ENCODE measurements around the gene SLC6A18.

The SLC6A18 gene

DNA sequence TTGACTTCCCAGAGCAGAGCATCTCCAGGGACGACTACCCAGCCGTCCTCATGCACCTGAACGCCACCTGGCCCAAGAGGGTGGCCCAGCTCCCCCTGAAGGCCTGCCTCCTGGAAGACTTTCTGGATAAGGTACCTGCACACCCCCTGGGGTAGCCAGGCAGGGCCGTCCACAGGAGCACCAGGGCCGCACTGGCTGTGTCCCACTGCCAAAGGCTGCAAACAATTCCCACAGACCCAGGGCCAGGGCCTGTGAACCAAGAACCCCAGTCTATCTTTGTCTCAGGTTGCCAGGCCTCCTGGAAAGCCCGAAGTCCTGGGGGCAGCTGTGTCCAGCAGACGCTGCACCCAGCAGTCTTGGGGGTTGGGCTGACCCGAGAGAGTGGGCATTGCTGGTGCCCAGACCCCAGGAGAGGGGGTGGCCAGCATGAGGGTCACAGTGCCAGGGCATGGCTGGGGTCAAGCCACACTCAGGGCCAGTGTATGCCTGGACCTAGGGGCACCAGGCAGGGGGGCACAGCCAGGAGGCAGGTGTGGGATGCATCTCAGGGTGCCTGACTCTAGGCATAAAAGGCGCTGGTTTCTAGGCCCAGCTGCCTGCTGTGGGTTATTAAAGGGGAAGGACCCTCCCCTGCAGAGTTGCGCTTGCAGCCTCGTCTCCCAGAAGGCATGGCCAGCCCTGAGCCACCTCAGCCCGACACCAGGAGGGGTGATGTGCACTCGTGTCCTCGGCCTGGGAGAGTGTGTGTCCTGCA lies 17.7 kb downstream of the SLC6A18 start:
- Histone ChIP-seq H3K9ac (ENCODE audit: low read depth in 1 of 2, low read length in 2 of 2) (no peak overlapping the region), H3K4me3 (ENCODE audit: low read length in 2 of 2) (no peak overlapping the region), H3K4me1 (ENCODE audit: control insufficient read depth in 2 of 2, insufficient read depth in 2 of 2, low read length in 2 of 2) (peaks cover 19 to 28% of the 10 kb centered on the region in 2 donors), H3K27ac (ENCODE audit: low read depth in 2 of 2, low read length in 2 of 2) (no peak overlapping the region), H3K9me3 (ENCODE audit: control insufficient read depth in 2 of 2, low read length in 2 of 2) (no peaks in the 10 kb centered on the region), H3K36me3 (ENCODE audit: control insufficient read depth in 2 of 2, insufficient read depth in 2 of 2, low read length in 2 of 2) (no peaks in the 10 kb centered on the region), H3K27me3 (ENCODE audit: control insufficient read depth in 2 of 2, insufficient read depth in 2 of 2, low read length in 2 of 2) (peaks cover 6 to 21% of the 10 kb centered on the region in 2 donors)

DNA sequence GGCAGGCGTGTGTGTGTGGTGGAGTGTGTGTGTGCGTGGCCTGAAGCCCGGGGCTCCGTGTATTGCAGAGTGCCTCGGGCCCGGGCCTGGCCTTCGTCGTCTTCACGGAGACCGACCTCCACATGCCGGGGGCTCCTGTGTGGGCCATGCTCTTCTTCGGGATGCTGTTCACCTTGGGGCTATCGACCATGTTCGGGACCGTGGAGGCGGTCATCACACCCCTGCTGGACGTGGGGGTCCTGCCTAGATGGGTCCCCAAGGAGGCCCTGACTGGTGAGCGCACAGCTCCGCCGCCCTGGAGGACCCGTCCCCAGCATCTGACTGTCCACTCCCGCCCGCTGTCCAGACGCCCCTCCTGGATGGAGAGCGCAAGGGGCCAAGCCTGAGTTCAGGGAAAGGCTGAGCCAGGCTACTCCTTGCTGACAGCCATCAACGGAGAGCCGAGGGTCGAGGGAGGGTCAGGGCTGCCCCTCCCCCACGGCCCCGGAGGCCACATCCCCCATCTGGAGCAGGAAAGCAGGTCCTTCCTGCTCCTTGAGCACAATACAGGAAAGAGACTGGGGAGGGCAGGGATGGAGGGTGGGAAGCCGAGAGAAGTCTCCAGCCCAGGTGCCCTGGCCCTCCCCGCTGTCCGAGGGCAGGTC lies 18.4 kb downstream of the SLC6A18 start:
- Histone ChIP-seq H3K4me1 (ENCODE audit: control insufficient read depth in 2 of 2, insufficient read depth in 2 of 2, low read length in 2 of 2) (peaks cover 17 to 27% of the 10 kb centered on the region in 2 donors), H3K27me3 (ENCODE audit: control insufficient read depth in 2 of 2, insufficient read depth in 2 of 2, low read length in 2 of 2) (peaks cover 7 to 21% of the 10 kb centered on the region in 2 donors), H3K9ac (ENCODE audit: low read depth in 1 of 2, low read length in 2 of 2) (no peak overlapping the region), H3K9me3 (ENCODE audit: control insufficient read depth in 2 of 2, low read length in 2 of 2) (no peaks in the 10 kb centered on the region), H3K36me3 (ENCODE audit: control insufficient read depth in 2 of 2, insufficient read depth in 2 of 2, low read length in 2 of 2) (no peaks in the 10 kb centered on the region), H3K27ac (ENCODE audit: low read depth in 2 of 2, low read length in 2 of 2) (no peak overlapping the region), H3K4me3 (ENCODE audit: low read length in 2 of 2) (no peak overlapping the region)

DNA sequence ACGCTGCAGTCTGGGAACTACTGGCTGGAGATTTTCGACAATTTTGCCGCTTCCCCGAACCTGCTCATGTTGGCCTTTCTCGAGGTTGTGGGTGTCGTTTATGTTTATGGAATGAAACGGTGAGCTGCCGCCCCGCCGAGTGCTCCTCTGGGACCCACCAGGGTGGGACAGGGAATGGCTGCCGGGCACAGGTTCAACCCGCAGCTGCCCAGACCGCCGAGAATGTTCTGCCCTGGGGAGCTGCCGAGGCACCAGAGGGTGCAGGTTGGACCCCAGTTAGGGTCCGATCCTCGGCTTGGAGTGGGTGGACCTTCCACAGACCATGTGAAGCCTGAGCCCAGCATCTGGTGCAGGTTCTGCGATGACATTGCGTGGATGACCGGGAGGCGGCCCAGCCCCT lies 19.1 kb downstream of the SLC6A18 start:
- no peak overlapping the region for H3K27ac ChIP-seq (ENCODE audit: low read depth in 2 of 2, low read length in 2 of 2)
- H3K4me3 ChIP-seq (ENCODE audit: low read length in 2 of 2) = no peak overlapping the region
- no peaks in the 10 kb centered on the region for H3K9me3 ChIP-seq (ENCODE audit: control insufficient read depth in 2 of 2, low read length in 2 of 2)
- H3K36me3 ChIP-seq (ENCODE audit: control insufficient read depth in 2 of 2, insufficient read depth in 2 of 2, low read length in 2 of 2) = no peaks in the 10 kb centered on the region
- peaks cover 7 to 21% of the 10 kb centered on the region in 2 donors for H3K27me3 ChIP-seq (ENCODE audit: control insufficient read depth in 2 of 2, insufficient read depth in 2 of 2, low read length in 2 of 2)
- peaks cover 11 to 21% of the 10 kb centered on the region in 2 donors for H3K4me1 ChIP-seq (ENCODE audit: control insufficient read depth in 2 of 2, insufficient read depth in 2 of 2, low read length in 2 of 2)
- H3K9ac ChIP-seq (ENCODE audit: low read depth in 1 of 2, low read length in 2 of 2) = no peak overlapping the region

DNA sequence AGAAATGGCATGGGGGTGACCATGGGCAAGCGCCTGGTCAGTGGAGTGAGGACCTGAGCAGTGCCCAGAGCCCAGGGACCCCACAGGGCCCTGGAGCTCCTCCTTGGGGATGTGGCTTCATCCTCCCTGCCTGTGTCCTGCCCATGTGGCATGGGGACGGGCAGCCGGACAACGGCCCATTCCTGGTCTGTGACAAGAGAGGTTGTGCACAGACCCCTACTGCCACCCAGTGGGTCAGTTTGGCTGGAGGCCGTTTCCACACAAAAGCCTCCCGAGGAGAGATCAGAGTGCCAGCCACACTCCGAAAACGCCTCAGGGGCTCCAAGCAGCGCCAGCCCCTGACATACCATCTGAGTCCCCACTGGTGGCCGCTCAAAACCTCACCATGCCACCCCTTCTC lies 19.8 kb downstream of the SLC6A18 start:
- Histone ChIP-seq H3K27ac (ENCODE audit: low read depth in 2 of 2, low read length in 2 of 2) (no peak overlapping the region), H3K27me3 (ENCODE audit: control insufficient read depth in 2 of 2, insufficient read depth in 2 of 2, low read length in 2 of 2) (peaks cover 7 to 21% of the 10 kb centered on the region in 2 donors), H3K36me3 (ENCODE audit: control insufficient read depth in 2 of 2, insufficient read depth in 2 of 2, low read length in 2 of 2) (no peaks in the 10 kb centered on the region), H3K4me1 (ENCODE audit: control insufficient read depth in 2 of 2, insufficient read depth in 2 of 2, low read length in 2 of 2) (peaks cover 8 to 16% of the 10 kb centered on the region in 2 donors), H3K4me3 (ENCODE audit: low read length in 2 of 2) (no peak overlapping the region), H3K9ac (ENCODE audit: low read depth in 1 of 2, low read length in 2 of 2) (no peak overlapping the region), H3K9me3 (ENCODE audit: control insufficient read depth in 2 of 2, low read length in 2 of 2) (no peaks in the 10 kb centered on the region)

- Histone ChIP-seq H3K27ac (ENCODE audit: low read depth in 2 of 2, low read length in 2 of 2) (no peak overlapping the region), H3K4me1 (ENCODE audit: control insufficient read depth in 2 of 2, insufficient read depth in 2 of 2, low read length in 2 of 2) (peaks cover 0 to 5% of the 10 kb centered on the region in 2 donors), H3K9me3 (ENCODE audit: control insufficient read depth in 2 of 2, low read length in 2 of 2) (no peaks in the 10 kb centered on the region), H3K36me3 (ENCODE audit: control insufficient read depth in 2 of 2, insufficient read depth in 2 of 2, low read length in 2 of 2) (no peaks in the 10 kb centered on the region), H3K27me3 (ENCODE audit: control insufficient read depth in 2 of 2, insufficient read depth in 2 of 2, low read length in 2 of 2) (peaks cover 7 to 21% of the 10 kb centered on the region in 2 donors), H3K9ac (ENCODE audit: low read depth in 1 of 2, low read length in 2 of 2) (no peak overlapping the region), H3K4me3 (ENCODE audit: low read length in 2 of 2) (no peak overlapping the region)
Observed at GRCh38 chr5:1245905-1246576, 20.9 kb downstream of the SLC6A18 start.

GRCh38 chr5:1246711-1247431 lies 21.7 kb downstream of the SLC6A18 start:
- H3K9me3 ChIP-seq (ENCODE audit: control insufficient read depth in 2 of 2, low read length in 2 of 2) = no peaks in the 10 kb centered on the region
- no peaks in the 10 kb centered on the region for H3K36me3 ChIP-seq (ENCODE audit: control insufficient read depth in 2 of 2, insufficient read depth in 2 of 2, low read length in 2 of 2)
- H3K27me3 ChIP-seq (ENCODE audit: control insufficient read depth in 2 of 2, insufficient read depth in 2 of 2, low read length in 2 of 2) = peaks cover 7 to 21% of the 10 kb centered on the region in 2 donors
- H3K27ac ChIP-seq (ENCODE audit: low read depth in 2 of 2, low read length in 2 of 2) = no peak overlapping the region
- no peak overlapping the region for H3K9ac ChIP-seq (ENCODE audit: low read depth in 1 of 2, low read length in 2 of 2)
- H3K4me1 ChIP-seq (ENCODE audit: control insufficient read depth in 2 of 2, insufficient read depth in 2 of 2, low read length in 2 of 2) = peaks cover 0 to under 1% of the 10 kb centered on the region in 2 donors
- no peak overlapping the region for H3K4me3 ChIP-seq (ENCODE audit: low read length in 2 of 2)

DNA sequence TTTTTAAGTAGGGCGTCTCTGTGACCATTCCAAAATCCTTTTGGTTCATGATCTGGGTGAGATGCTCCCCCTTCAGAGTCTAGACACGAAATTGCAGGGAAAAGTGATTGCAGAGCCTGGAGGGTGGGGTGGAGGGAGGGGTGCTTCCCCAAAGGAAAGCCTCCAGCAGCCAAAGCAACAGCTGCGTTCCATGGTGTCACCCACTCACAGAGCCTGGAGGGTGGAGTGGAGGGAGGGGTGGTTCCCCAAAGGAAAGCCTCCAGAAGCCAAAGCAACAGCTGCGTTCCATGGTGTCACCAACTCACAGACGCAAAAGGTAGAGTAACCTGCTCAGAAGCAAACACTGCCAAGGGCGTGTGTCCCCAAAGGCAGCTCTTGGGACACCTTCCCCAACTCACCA lies 22.6 kb downstream of the SLC6A18 start:
- Histone ChIP-seq H3K27me3 (ENCODE audit: control insufficient read depth in 2 of 2, insufficient read depth in 2 of 2, low read length in 2 of 2) (peaks cover 7 to 21% of the 10 kb centered on the region in 2 donors), H3K27ac (ENCODE audit: low read depth in 2 of 2, low read length in 2 of 2) (no peak overlapping the region)

DNA sequence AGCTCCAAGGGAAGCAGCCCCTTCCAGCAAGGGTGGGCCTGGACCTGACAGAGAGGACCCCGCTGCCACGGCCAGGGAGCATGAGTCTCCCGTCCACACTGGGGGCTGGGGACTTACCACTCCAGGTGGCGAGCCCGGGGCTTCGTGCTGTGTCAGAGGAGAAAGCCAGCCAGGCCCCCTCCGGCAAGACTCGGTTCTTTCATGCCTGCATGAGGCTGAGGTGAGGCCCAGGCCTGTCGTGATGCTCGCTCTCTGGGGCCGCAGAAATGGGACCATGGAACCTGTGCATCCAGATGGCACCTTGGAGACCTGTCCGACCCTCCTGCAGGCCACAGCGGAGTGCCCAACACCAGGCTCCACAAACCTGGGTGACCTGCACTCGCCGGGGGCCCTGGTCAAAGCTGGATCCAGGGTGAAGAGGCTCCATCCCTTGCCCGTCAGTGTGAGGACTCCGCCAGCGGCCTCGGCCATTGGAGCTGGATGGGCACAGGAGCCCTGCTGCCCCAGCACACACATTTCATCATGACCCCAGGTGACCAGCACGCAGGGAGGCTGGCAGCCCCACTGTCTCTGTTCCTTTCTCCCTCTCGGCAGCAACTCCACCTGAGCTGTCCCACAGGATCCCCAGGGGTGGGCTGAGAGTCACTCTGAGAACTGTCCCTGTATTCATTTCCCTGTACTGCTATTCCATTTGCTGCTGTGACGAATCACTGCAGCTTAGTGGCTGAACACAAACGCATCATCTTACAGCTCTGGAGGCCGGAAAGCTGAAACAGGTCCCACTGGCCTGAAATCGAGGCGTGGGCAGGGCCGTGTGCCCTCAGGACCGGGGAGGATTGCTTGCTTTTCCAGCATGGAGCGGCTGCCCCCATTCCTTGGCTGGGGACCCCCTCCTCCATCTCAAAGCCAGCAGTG lies 24.4 kb downstream of the SLC6A18 start:
- peaks cover 7 to 17% of the 10 kb centered on the region in 2 donors for H3K27me3 ChIP-seq (ENCODE audit: control insufficient read depth in 2 of 2, insufficient read depth in 2 of 2, low read length in 2 of 2)
- H3K4me3 ChIP-seq (ENCODE audit: low read length in 2 of 2) = no peak overlapping the region

More for the DNA sequence above, 22.6 kb downstream of the SLC6A18 start:
- Histone ChIP-seq H3K36me3 (ENCODE audit: control insufficient read depth in 2 of 2, insufficient read depth in 2 of 2, low read length in 2 of 2) (no peaks in the 10 kb centered on the region), H3K9me3 (ENCODE audit: control insufficient read depth in 2 of 2, low read length in 2 of 2) (no peaks in the 10 kb centered on the region), H3K4me1 (ENCODE audit: control insufficient read depth in 2 of 2, insufficient read depth in 2 of 2, low read length in 2 of 2) (peaks cover 0 to 2% of the 10 kb centered on the region in 2 donors), H3K4me3 (ENCODE audit: low read length in 2 of 2) (no peak overlapping the region), H3K9ac (ENCODE audit: low read depth in 1 of 2, low read length in 2 of 2) (no peak overlapping the region)

More for the DNA sequence above, 24.4 kb downstream of the SLC6A18 start:
- H3K4me1 ChIP-seq (ENCODE audit: control insufficient read depth in 2 of 2, insufficient read depth in 2 of 2, low read length in 2 of 2) = peaks cover 0 to 2% of the 10 kb centered on the region in 2 donors
- H3K36me3 ChIP-seq (ENCODE audit: control insufficient read depth in 2 of 2, insufficient read depth in 2 of 2, low read length in 2 of 2) = no peaks in the 10 kb centered on the region
- no peak overlapping the region for H3K9ac ChIP-seq (ENCODE audit: low read depth in 1 of 2, low read length in 2 of 2)
- no peaks in the 10 kb centered on the region for H3K9me3 ChIP-seq (ENCODE audit: control insufficient read depth in 2 of 2, low read length in 2 of 2)
- no peak overlapping the region for H3K27ac ChIP-seq (ENCODE audit: low read depth in 2 of 2, low read length in 2 of 2)
